H1 (cell line): Measurements from ENCODE around the gene ELOVL4. TPM values are rescaled to one million over a fixed set of nuclear protein-coding genes. Genes with fewer than 3 reads are reported as not detected.

Experiments used
- CTCF ChIA-PET: fragments of 300-600 bp; sonication (Branson Sonifier 250); formaldehyde crosslinking; loops from one replicate; lab custom pipeline; 2021; ENCODE audit not compliant: partially characterized antibody; lab: Charles Lee
- POLR2A ChIA-PET: fragments of 300-600 bp; sonication (Branson Sonifier 250); formaldehyde crosslinking; loops from one replicate; lab custom pipeline; 2021; ENCODE audit warnings: inconsistent platforms; ENCODE audit not compliant: partially characterized antibody; lab: Charles Lee
- DNase-seq, 2 experiments: peaks; one replicate each; pipeline versions ENCODE4 v3.0.0 to v3.0.0-alpha.2; 2010 to 2022; ENCODE audit warnings: low spot score in 2 of 2, low read depth in 1 of 2, mixed read lengths in 1 of 2
- FAIRE-seq: peaks from 2 replicates; lab custom pipeline; 2011; peaks lifted over from hg19 to GRCh38; lab: Jason Lieb, UNC
- H2AFZ ChIP-seq: 2 replicates; pipeline ENCODE4 v1.8.1; 2012; ENCODE audit warnings: low read length, inconsistent platforms
- H2AK5ac ChIP-seq: 2 replicates; pipeline ENCODE4 v1.6.1; 2013; ENCODE audit warnings: low read depth, low read length
- H2BK120ac ChIP-seq: replicated peaks from 2 replicates; pipeline ENCODE3; 2013; ENCODE audit warnings: low read depth, low read length, inconsistent platforms
- H2BK12ac ChIP-seq: 2 replicates; pipeline ENCODE4 v1.6.1; 2013; ENCODE audit warnings: low read depth, low read length
- H2BK15ac ChIP-seq: 2 replicates; pipeline ENCODE4 v1.6.1; 2013; ENCODE audit warnings: low read length
- H2BK20ac ChIP-seq: 2 replicates; pipeline ENCODE4 v1.6.1; 2013; ENCODE audit warnings: low read length
- H2BK5ac ChIP-seq: 2 replicates; pipeline ENCODE4 v1.6.1; 2013; ENCODE audit warnings: low read depth, low read length
- H3K14ac ChIP-seq: 2 replicates; pipeline ENCODE4 v1.6.1; 2013; ENCODE audit warnings: inconsistent platforms; ENCODE audit not compliant: insufficient read length
- H3K18ac ChIP-seq: 2 replicates; pipeline ENCODE4 v1.6.1; 2013; ENCODE audit warnings: low read length; ENCODE audit errors: extremely low read depth
- H3K23ac ChIP-seq: 2 replicates; pipeline ENCODE4 v1.6.1; 2013; ENCODE audit warnings: inconsistent platforms; ENCODE audit not compliant: insufficient read length
- H3K23me2 ChIP-seq: 2 replicates; pipeline ENCODE4 v1.6.1; 2013; ENCODE audit warnings: low read depth, low read length
- H3K27ac ChIP-seq: 2 replicates; pipeline ENCODE4 v1.6.1; 2011; ENCODE audit warnings: low read depth, low read length, inconsistent platforms
- H3K27me3 ChIP-seq, 4 experiments: replicated peaks in 1 of 4; 1 replicate in 1 of 4; 2 replicates in 3 of 4; pipeline versions ENCODE4 v1.6.1 to v1.8.1; 2011 to 2013; ENCODE audit warnings: low read length in 3 of 4, mild to moderate bottlenecking in 3 of 4, inconsistent platforms in 2 of 4, mixed read lengths in 2 of 4, moderate library complexity in 1 of 4; ENCODE audit not compliant: control insufficient read depth in 3 of 4, insufficient read depth in 3 of 4; ENCODE audit errors: extremely low read depth in 1 of 4
- H3K36me3 ChIP-seq, 4 experiments: 2 replicates each; pipeline versions ENCODE4 v1.6.1 to v1.8.1; 2011 to 2013; ENCODE audit warnings: mild to moderate bottlenecking in 4 of 4, low read length in 3 of 4, moderate library complexity in 2 of 4, control low read depth in 1 of 4, inconsistent platforms in 1 of 4; ENCODE audit not compliant: insufficient read depth in 4 of 4, control insufficient read depth in 2 of 4
- H3K4ac ChIP-seq: replicated peaks from 2 replicates; pipeline ENCODE3; 2013; ENCODE audit warnings: low read length, low read depth, mixed read lengths, inconsistent platforms; ENCODE audit not compliant: insufficient read length
- H3K4me1 ChIP-seq, 4 experiments: replicated peaks in 1 of 4; 1 replicate in 1 of 4; 2 replicates in 3 of 4; pipeline versions ENCODE4 v1.6.1 to v1.8.1; 2011 to 2013; ENCODE audit warnings: low read length in 3 of 4, inconsistent platforms in 2 of 4, mixed read lengths in 1 of 4; ENCODE audit not compliant: insufficient read depth in 4 of 4, control insufficient read depth in 3 of 4
- H3K4me2 ChIP-seq, 2 experiments: 2 replicates each; pipeline versions ENCODE4 v1.6.1 to v1.8.1; 2011 to 2013; ENCODE audit warnings: low read depth in 2 of 2, low read length in 2 of 2, control low read depth in 1 of 2, inconsistent platforms in 1 of 2, mild to moderate bottlenecking in 1 of 2; ENCODE audit not compliant: insufficient read depth in 1 of 2
- H3K4me3 ChIP-seq, 4 experiments: fragments of 200-600, 300-600 bp in 1 of 4; sonication (generic), shearing (Covaris generic), sonication (Bioruptor Twin) in 1 of 4; 2 replicates each; pipeline versions ENCODE4 v1.5.1 to v1.8.1; 2011 to 2016; ENCODE audit warnings: low read length in 4 of 4, low read depth in 3 of 4, control low read depth in 2 of 4, inconsistent platforms in 2 of 4, mild to moderate bottlenecking in 2 of 4, mixed read lengths in 1 of 4, moderate library complexity in 1 of 4; ENCODE audit not compliant: insufficient read depth in 2 of 4; ENCODE audit errors: extremely low read depth in 1 of 4
- H3K56ac ChIP-seq: replicated peaks from 2 replicates; pipeline ENCODE3; 2013; ENCODE audit warnings: low read depth, mild to moderate bottlenecking, mixed read lengths, low read length, inconsistent platforms; ENCODE audit not compliant: insufficient read length
- H3K79me1 ChIP-seq: 2 replicates; pipeline ENCODE4 v1.6.1; 2013; ENCODE audit warnings: low read depth, low read length, control low read depth
- H3K79me2 ChIP-seq, 2 experiments: 2 replicates each; pipeline versions ENCODE4 v1.6.1 to v1.8.1; 2012 to 2013; ENCODE audit warnings: low read length in 2 of 2, mild to moderate bottlenecking in 2 of 2, inconsistent platforms in 1 of 2; ENCODE audit not compliant: insufficient read depth in 2 of 2, control insufficient read depth in 1 of 2
- H3K9ac ChIP-seq, 4 experiments: replicated peaks in 1 of 4; 1 replicate in 1 of 4; 2 replicates in 3 of 4; pipeline versions ENCODE4 v1.6.1 to v1.8.1; 2011 to 2013; ENCODE audit warnings: low read depth in 3 of 4, low read length in 3 of 4, control low read depth in 2 of 4, mild to moderate bottlenecking in 2 of 4, moderate library complexity in 2 of 4, inconsistent platforms in 1 of 4; ENCODE audit errors: extremely low read depth in 1 of 4
- H3K9me3 ChIP-seq, 2 experiments: 2 replicates each; pipeline versions ENCODE4 v1.6.1 to v1.8.1; 2012 to 2013; ENCODE audit warnings: mild to moderate bottlenecking in 2 of 2, moderate library complexity in 2 of 2, control low read depth in 1 of 2, inconsistent platforms in 1 of 2, low read depth in 1 of 2, low read length in 1 of 2, mixed read lengths in 1 of 2; ENCODE audit not compliant: insufficient read depth in 2 of 2
- H4K20me1 ChIP-seq, 2 experiments: replicated peaks in 1 of 2; 2 replicates each; pipeline versions ENCODE3 to v1.8.1; 2011 to 2013; ENCODE audit warnings: inconsistent platforms in 2 of 2, low read length in 2 of 2, mild to moderate bottlenecking in 1 of 2; ENCODE audit not compliant: insufficient read depth in 2 of 2, control insufficient read depth in 1 of 2
- H4K5ac ChIP-seq: 2 replicates; pipeline ENCODE4 v1.6.1; 2013; ENCODE audit warnings: low read length, low read depth, mixed read lengths, inconsistent platforms; ENCODE audit not compliant: insufficient read length
- H4K8ac ChIP-seq: 2 replicates; pipeline ENCODE4 v1.8.0; 2013; ENCODE audit warnings: mild to moderate bottlenecking, moderate library complexity, low read length, inconsistent platforms; ENCODE audit not compliant: insufficient read depth; ENCODE audit errors: extremely low read depth
- H4K91ac ChIP-seq: replicated peaks from 2 replicates; pipeline ENCODE3; 2013; ENCODE audit warnings: low read length, mixed read lengths, inconsistent platforms; ENCODE audit not compliant: insufficient read length
- BACH1 ChIP-seq: IDR thresholded peaks from 2 replicates; pipeline ENCODE4 v1.6.1; 2012; ENCODE audit warnings: low read length, improper control_type of control experiment
- FOSL1 ChIP-seq: IDR thresholded peaks from 2 replicates; pipeline ENCODE4 v1.6.1; 2011; ENCODE audit warnings: mild to moderate bottlenecking, low read depth, low read length, moderate library complexity; ENCODE audit not compliant: insufficient read depth
- GABPA ChIP-seq: IDR thresholded peaks from 2 replicates; pipeline ENCODE4 v1.6.1; 2011; ENCODE audit warnings: mild to moderate bottlenecking, low read length, moderate library complexity, borderline replicate concordance; ENCODE audit not compliant: insufficient read depth
- KDM4A ChIP-seq: IDR thresholded peaks from one replicate; pipeline ENCODE4 v1.7.1; 2012; ENCODE audit warnings: low read depth, mild to moderate bottlenecking, moderate library complexity, low read length, inconsistent platforms; ENCODE audit not compliant: severe bottlenecking
- KDM5A ChIP-seq: fragments of 200-600 bp; IDR thresholded peaks from 2 replicates; pipeline ENCODE4 v1.7.1; 2012; ENCODE audit warnings: mild to moderate bottlenecking, low read length, inconsistent platforms, mixed read lengths
- MAFK ChIP-seq: IDR thresholded peaks from 2 replicates; pipeline ENCODE4 v1.6.1; 2012; ENCODE audit warnings: low read depth, mild to moderate bottlenecking, improper control_type of control experiment, low read length
- NANOG ChIP-seq: IDR thresholded peaks from 2 replicates; pipeline ENCODE4 v1.6.1; 2011; ENCODE audit warnings: low read length, low read depth, mild to moderate bottlenecking, inconsistent platforms; ENCODE audit not compliant: insufficient read depth, poor library complexity, severe bottlenecking
- SP4 ChIP-seq: IDR thresholded peaks from 2 replicates; pipeline ENCODE4 v1.6.1; 2012; ENCODE audit warnings: low read length, inconsistent platforms
- SRF ChIP-seq: IDR thresholded peaks from 2 replicates; pipeline ENCODE4 v1.6.1; 2011; ENCODE audit warnings: mild to moderate bottlenecking, low read depth, low read length, moderate library complexity
- SUZ12 ChIP-seq: fragments of 200-600 bp; sonication (generic); IDR thresholded peaks from 2 replicates; pipeline ENCODE4 v1.6.1; 2012; ENCODE audit warnings: mild to moderate bottlenecking, inconsistent platforms, low read length, moderate library complexity, mixed read lengths
- polyA plus RNA-seq, 7 experiments: library from polyadenylated mRNA; depleted of rRNA in 3 of 7; stranded (reverse) in 5 of 7; unstranded in 2 of 7; fragments of >200 nt in 5 of 7; fragments of 200-250 nt in 2 of 7; gene quantifications; 1 replicate in 5 of 7; 2 replicates in 1 of 7; 4 replicates in 1 of 7; pipeline versions ENCODE4 v1.2.1 to v1.2.3, GENCODE V29; 2011 to 2013; ENCODE audit warnings: missing spikeins in 2 of 7, mixed read lengths in 2 of 7
- total RNA-seq: library from RNA; stranded (reverse); fragmentation: NEBNext Ultra II Directional; extraction: Animal tissue kit (Norgen Biotek cat#: 25700); gene quantifications from 2 replicates; pipeline ENCODE4 v1.2.1, GENCODE V29; 2021

The ELOVL4 gene
- total and polyA plus RNA-seq, 2 of the 8 experiments (the other 6 are each of a cell fraction or from before 2014, with no cell fraction given), result 2.0 to 15.0 TPM

- H2AFZ ChIP-seq, result peak overlapping the region; percentile 89; the same call in 1 of the 2 replicates
Observed at GRCh38 chr6:79993911-79994309, 46.6 kb upstream of the ELOVL4 start.

More at GRCh38 chr6:79993911-79994309, 46.6 kb upstream of the ELOVL4 start:
- no peak overlapping the region for H2AK5ac ChIP-seq
- DNase-seq (peak in 1 of 2 experiments; percentile 48), FAIRE-seq (no peak)
- H3K27ac ChIP-seq, result no peak overlapping the region
- peak overlapping the region; percentile 29 for H4K5ac ChIP-seq
- no peaks in the 10 kb centered on the region for H3K79me1 ChIP-seq
- H3K27me3 ChIP-seq, result no peaks in the 10 kb centered on the region
- no peaks in the 10 kb centered on the region for H3K79me2 ChIP-seq
- H3K4me3 ChIP-seq, result peak overlapping the region in 1 of 4 experiments; percentile 40; a peak in 1 of 8 replicates
- H3K18ac ChIP-seq, result peak overlapping the region; percentile 89
- peak overlapping the region; percentile 95 for H3K4ac ChIP-seq
- H4K91ac ChIP-seq, result peak overlapping the region; percentile 94
- H3K23ac ChIP-seq, result no peak overlapping the region
- peak overlapping the region; percentile 83; the same call in 1 of the 2 replicates for H2BK5ac ChIP-seq
- H4K8ac ChIP-seq, result no peak overlapping the region; the same call in 1 of the 2 replicates
- 0 out of 4 replicates have a peak, but pooled peaks cover 0 to 3% of the 10 kb centered on the region in 2 experiments for H3K9me3 ChIP-seq
- no peaks in the 10 kb centered on the region for H3K23me2 ChIP-seq
- H3K4me2 ChIP-seq, result peak overlapping the region in 1 of 2 experiments; percentile 48; a peak in 2 of 4 replicates
- TF ChIP-seq GABPA (no peak), KDM4A (no peak), BACH1 (no peak), MAFK (no peak), NANOG (no peak), KDM5A (no peak), SRF (no peak), FOSL1 (no peak), SUZ12 (no peak), SP4 (no peak)
- no peak overlapping the region for H2BK15ac ChIP-seq
- H3K14ac ChIP-seq, result no peak overlapping the region
- CTCF ChIA-PET, result interaction anchor here (0.7 to 2.4 kb wide), 7 partner anchors 8 to 100 kb away, joined by 3 to 13 read pairs (median 4); no protein-coding TSS in a partner anchor
- no peaks in the 10 kb centered on the region for H4K20me1 ChIP-seq
- peaks cover 5 to 13% (median 10%) of the 10 kb centered on the region in 4 experiments; a peak in 6 of 7 replicates for H3K4me1 ChIP-seq
- POLR2A ChIA-PET, result interaction anchor here (0.8 to 3.2 kb wide), 5 partner anchors 9 to 112 kb away, joined by 3 to 16 read pairs (median 4); partner anchors contain the start of genes BCKDHB, ELOVL4 and TTK
- peak overlapping the region; percentile 29 for H2BK120ac ChIP-seq
- no peak overlapping the region for H3K56ac ChIP-seq
- H2BK12ac ChIP-seq, result peak overlapping the region; percentile 10; the same call in 1 of the 2 replicates
- no peak overlapping the region; a peak in 1 of 7 replicates for H3K9ac ChIP-seq
- peak overlapping the region; percentile 96 for H2BK20ac ChIP-seq
- no peaks in the 10 kb centered on the region for H3K36me3 ChIP-seq
